Activated CD4-positive, alpha-beta memory T cell treated with anti-CD3 and anti-CD28 coated beads for 36 hours (primary cell): ENCODE results near the gene ARID1B. TPM values are rescaled to one million over a fixed set of nuclear protein-coding genes. Genes with fewer than 3 reads are reported as not detected.

ENCODE experiments used
- CTCF ChIA-PET: fragments of 350-600 bp; sonication (Branson Sonifier 250); formaldehyde crosslinking; loops from one replicate; lab custom pipeline; 2021; ENCODE audit warnings: antibody characterized with exemption, inconsistent platforms; lab: Charles Lee
- POLR2A ChIA-PET: fragments of 350-600 bp; sonication (Branson Sonifier 250); formaldehyde crosslinking; loops from one replicate; lab custom pipeline; 2021; ENCODE audit warnings: antibody characterized with exemption; lab: Charles Lee
- DNase-seq: peaks from one replicate; pipeline ENCODE4 v3.0.0-alpha.2; 2020
- H3K27ac Mint-ChIP-seq: one replicate; pipeline ENCODE4 v1.8.0; 2021; ENCODE audit warnings: mixed read lengths
- H3K27me3 Mint-ChIP-seq: one replicate; pipeline ENCODE4 v1.8.0; 2021; ENCODE audit warnings: mixed read lengths
- H3K36me3 Mint-ChIP-seq: one replicate; pipeline ENCODE4 v1.8.0; 2021; ENCODE audit warnings: mixed read lengths
- H3K4me1 Mint-ChIP-seq: one replicate; pipeline ENCODE4 v1.8.0; 2021; ENCODE audit warnings: low read depth, mixed read lengths
- H3K4me3 Mint-ChIP-seq: one replicate; pipeline ENCODE4 v1.8.0; 2021; ENCODE audit warnings: mild to moderate bottlenecking, mixed read lengths
- H3K9me3 Mint-ChIP-seq: one replicate; pipeline ENCODE4 v1.8.0; 2021; ENCODE audit warnings: mixed read lengths
- intact Hi-C: fragments of 100-400 bp; cut with micrococcal nuclease; formaldehyde crosslinking; loops from one replicate; pipeline ENCODE4 v1.15.1; 2023
- total RNA-seq, 2 experiments: library from RNA; stranded (reverse); gene quantifications; one replicate each; pipeline ENCODE4 v1.2.3, GENCODE V29; 2021

Gene ARID1B
- total RNA-seq, 2 experiments from 2014 or later = 39.0 to 41.5 TPM

GRCh38 chr6:157116426-157116825, 339.2 kb downstream of the ARID1B start:
- no peaks in the 10 kb centered on the region for H3K9me3 Mint-ChIP-seq
- no peak overlapping the region for H3K27ac Mint-ChIP-seq
- ChIA-PET CTCF (interaction anchor here (1.3 to 1.7 kb wide), 2 partner anchors 38 to 62 kb away, joined by 3 to 4 read pairs; no protein-coding TSS in a partner anchor), POLR2A (no interaction called here)
- no peak for DNase-seq
- H3K27me3 Mint-ChIP-seq = no peaks in the 10 kb centered on the region
- no peak overlapping the region for H3K4me3 Mint-ChIP-seq
- intact Hi-C loops = no loop called here
- H3K36me3 Mint-ChIP-seq = peaks cover 14% of the 10 kb centered on the region
- H3K4me1 Mint-ChIP-seq = peaks cover 2% of the 10 kb centered on the region

GRCh38 chr6:157117431-157118095, 340.4 kb downstream of the ARID1B start:
- ChIA-PET CTCF (interaction anchor here (1.3 to 1.7 kb wide), 3 partner anchors 59 to 66 kb away, joined by 3 read pairs; no protein-coding TSS in a partner anchor), POLR2A (no interaction called here)
- Mint-ChIP-seq H3K36me3 (peaks cover 14% of the 10 kb centered on the region), H3K9me3 (no peaks in the 10 kb centered on the region), H3K27me3 (no peaks in the 10 kb centered on the region), H3K4me1 (peaks cover 2% of the 10 kb centered on the region), H3K27ac (no peak overlapping the region), H3K4me3 (no peak overlapping the region)
- no peak for DNase-seq
- intact Hi-C loops = no loop called here

GRCh38 chr6:157119502-157120027, 342.4 kb downstream of the ARID1B start:
- no peak overlapping the region for H3K4me3 Mint-ChIP-seq
- H3K9me3 Mint-ChIP-seq = no peaks in the 10 kb centered on the region
- H3K36me3 Mint-ChIP-seq = peaks cover 8% of the 10 kb centered on the region
- intact Hi-C loops = no loop called here
- DNase-seq = no peak
- no peaks in the 10 kb centered on the region for H3K27me3 Mint-ChIP-seq
- ChIA-PET CTCF (no interaction called here), POLR2A (no interaction called here)
- no peak overlapping the region for H3K27ac Mint-ChIP-seq
- no peaks in the 10 kb centered on the region for H3K4me1 Mint-ChIP-seq

- no peaks in the 10 kb centered on the region for H3K4me1 Mint-ChIP-seq
- H3K9me3 Mint-ChIP-seq = no peaks in the 10 kb centered on the region
- ChIA-PET POLR2A (no interaction called here), CTCF (no interaction called here)
- H3K4me3 Mint-ChIP-seq = no peak overlapping the region
- intact Hi-C loops = no loop called here
- H3K36me3 Mint-ChIP-seq = peaks cover 4% of the 10 kb centered on the region
- no peak overlapping the region for H3K27ac Mint-ChIP-seq
- no peak for DNase-seq
- no peaks in the 10 kb centered on the region for H3K27me3 Mint-ChIP-seq
Measured at GRCh38 chr6:157120534-157121232, 343.5 kb downstream of the ARID1B start.

GRCh38 chr6:157121897-157122296, 344.7 kb downstream of the ARID1B start:
- Mint-ChIP-seq H3K9me3 (no peaks in the 10 kb centered on the region), H3K27me3 (no peaks in the 10 kb centered on the region), H3K4me3 (no peak overlapping the region), H3K4me1 (no peaks in the 10 kb centered on the region), H3K36me3 (peaks cover 4% of the 10 kb centered on the region), H3K27ac (no peak overlapping the region)
- DNase-seq = no peak
- POLR2A ChIA-PET = no interaction called here
- CTCF ChIA-PET = no interaction called here
- intact Hi-C loops = no loop called here

- Mint-ChIP-seq H3K27me3 (no peaks in the 10 kb centered on the region), H3K27ac (no peak overlapping the region), H3K4me1 (no peaks in the 10 kb centered on the region), H3K9me3 (no peaks in the 10 kb centered on the region), H3K4me3 (no peak overlapping the region), H3K36me3 (peaks cover 4% of the 10 kb centered on the region)
- CTCF ChIA-PET = interaction anchor here (0.7 kb wide), 2 partner anchors 82 to 88 kb away, joined by 3 read pairs; no protein-coding TSS in a partner anchor
- no peak for DNase-seq
- intact Hi-C loops = no loop called here
- POLR2A ChIA-PET = no interaction called here
Measured at GRCh38 chr6:157123234-157123633, 346.1 kb downstream of the ARID1B start.

GRCh38 chr6:157124485-157125254, 347.5 kb downstream of the ARID1B start:
- POLR2A ChIA-PET = no interaction called here
- Mint-ChIP-seq H3K27ac (no peak overlapping the region), H3K4me1 (peaks cover 2% of the 10 kb centered on the region), H3K9me3 (no peaks in the 10 kb centered on the region), H3K36me3 (no peaks in the 10 kb centered on the region), H3K27me3 (no peaks in the 10 kb centered on the region), H3K4me3 (no peak overlapping the region)
- DNase-seq = no peak
- CTCF ChIA-PET = no interaction called here
- intact Hi-C loops = no loop called here

GRCh38 chr6:157125531-157125930, 348.4 kb downstream of the ARID1B start:
- H3K4me1 Mint-ChIP-seq = peaks cover 2% of the 10 kb centered on the region
- intact Hi-C loops = no loop called here
- no peaks in the 10 kb centered on the region for H3K36me3 Mint-ChIP-seq
- no peaks in the 10 kb centered on the region for H3K27me3 Mint-ChIP-seq
- H3K27ac Mint-ChIP-seq = no peak overlapping the region
- ChIA-PET POLR2A (no interaction called here), CTCF (no interaction called here)
- no peaks in the 10 kb centered on the region for H3K9me3 Mint-ChIP-seq
- DNase-seq = no peak
- H3K4me3 Mint-ChIP-seq = no peak overlapping the region

- Mint-ChIP-seq H3K4me1 (peaks cover 2% of the 10 kb centered on the region), H3K36me3 (peaks cover 8% of the 10 kb centered on the region), H3K9me3 (no peaks in the 10 kb centered on the region), H3K27me3 (no peaks in the 10 kb centered on the region), H3K4me3 (no peak overlapping the region), H3K27ac (no peak overlapping the region)
- no peak for DNase-seq
- ChIA-PET POLR2A (no interaction called here), CTCF (no interaction called here)
- intact Hi-C loops = no loop called here
Measured at GRCh38 chr6:157126183-157127098, 349.3 kb downstream of the ARID1B start.

- Mint-ChIP-seq H3K27me3 (no peaks in the 10 kb centered on the region), H3K27ac (no peak overlapping the region), H3K36me3 (peaks cover 8% of the 10 kb centered on the region), H3K4me3 (no peak overlapping the region), H3K4me1 (peaks cover 2% of the 10 kb centered on the region), H3K9me3 (no peaks in the 10 kb centered on the region)
- CTCF ChIA-PET = interaction anchor here (1.1 to 1.7 kb wide), 2 partner anchors 82 to 93 kb away, joined by 4 to 7 read pairs; no protein-coding TSS in a partner anchor
- no peak for DNase-seq
- POLR2A ChIA-PET = no interaction called here
- intact Hi-C loops = no loop called here
Measured at GRCh38 chr6:157128235-157128775, 351.1 kb downstream of the ARID1B start.

GRCh38 chr6:157131250-157131649, 354.1 kb downstream of the ARID1B start:
- no peak for DNase-seq
- ChIA-PET CTCF (no interaction called here), POLR2A (no interaction called here)
- Mint-ChIP-seq H3K36me3 (peaks cover 21% of the 10 kb centered on the region), H3K4me3 (no peak overlapping the region), H3K27ac (peak overlapping the region; percentile 5), H3K4me1 (peaks cover 2% of the 10 kb centered on the region), H3K9me3 (no peaks in the 10 kb centered on the region), H3K27me3 (no peaks in the 10 kb centered on the region)
- intact Hi-C loops = no loop called here
